CD4-positive, alpha-beta T cell treated with Interleukin-21 for 1 hour (primary cell): ENCODE results near the gene COL1A1.

Experiments used
- DNase-seq: peaks from one replicate; pipeline ENCODE4 v3.0.0-alpha.2; 2020

COL1A1 gene

GRCh38 chr17:50199803-50200456 lies 1.5 kb downstream of the COL1A1 start:
- DNase-seq = peak; percentile 80

DNA sequence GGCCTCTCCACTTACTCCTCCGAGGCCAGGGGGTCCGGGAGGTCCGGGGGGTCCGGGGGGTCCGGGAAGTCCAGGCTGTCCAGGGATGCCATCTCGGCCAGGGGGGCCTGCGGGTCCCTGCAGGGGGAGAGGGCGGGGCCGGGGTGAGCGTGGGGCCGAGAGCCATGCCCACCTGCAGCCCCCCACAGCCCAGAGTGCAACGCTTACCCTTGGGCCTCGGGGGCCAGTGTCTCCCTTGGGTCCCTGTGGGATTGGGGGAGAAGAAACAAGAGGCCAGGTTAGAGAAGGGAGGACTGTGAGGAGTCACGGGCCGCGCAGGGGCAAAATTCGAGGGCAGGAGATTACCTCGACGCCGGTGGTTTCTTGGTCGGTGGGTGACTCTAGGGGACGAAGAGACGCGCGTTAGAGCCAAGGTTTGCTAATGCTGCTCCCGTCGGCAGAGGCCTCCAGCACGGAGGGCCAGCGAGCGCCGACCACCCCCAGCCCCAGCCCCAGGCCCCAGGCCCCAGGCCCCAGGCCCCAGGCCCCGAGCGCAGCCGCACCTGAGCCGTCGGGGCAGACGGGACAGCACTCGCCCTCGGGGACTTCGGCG lies 2.1 kb downstream of the COL1A1 start:
- no peak for DNase-seq

DNA sequence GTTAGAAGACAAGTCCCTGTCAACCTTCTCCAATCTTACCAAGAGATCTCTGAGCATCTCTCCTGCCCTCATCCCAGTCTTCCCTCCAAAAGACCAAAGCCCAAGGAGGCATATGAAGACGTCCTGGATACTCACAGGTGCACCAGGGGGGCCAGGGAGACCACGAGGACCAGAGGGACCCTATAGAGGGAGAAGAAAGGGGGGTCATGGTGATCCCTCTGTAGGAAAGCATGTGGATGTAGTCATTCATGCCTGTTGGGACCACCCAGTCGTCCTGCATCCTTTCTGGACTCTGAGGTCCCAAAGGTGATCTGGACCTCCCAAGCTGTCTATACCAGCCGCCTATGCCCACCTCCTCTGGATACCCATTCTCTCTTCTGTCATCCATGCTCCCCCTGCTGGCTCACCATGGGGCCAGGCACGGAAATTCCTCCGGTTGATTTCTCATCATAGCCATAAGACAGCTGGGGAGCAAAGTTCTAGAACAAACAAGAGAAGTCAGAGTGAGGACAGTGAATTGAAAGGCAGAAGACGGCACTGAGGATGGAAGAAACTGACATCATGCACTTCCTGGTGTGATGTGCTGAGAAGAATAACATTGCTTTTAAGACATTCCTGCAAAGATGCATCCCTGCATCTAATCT lies 3.3 kb downstream of the COL1A1 start:
- DNase-seq = peak; percentile 62

DNA sequence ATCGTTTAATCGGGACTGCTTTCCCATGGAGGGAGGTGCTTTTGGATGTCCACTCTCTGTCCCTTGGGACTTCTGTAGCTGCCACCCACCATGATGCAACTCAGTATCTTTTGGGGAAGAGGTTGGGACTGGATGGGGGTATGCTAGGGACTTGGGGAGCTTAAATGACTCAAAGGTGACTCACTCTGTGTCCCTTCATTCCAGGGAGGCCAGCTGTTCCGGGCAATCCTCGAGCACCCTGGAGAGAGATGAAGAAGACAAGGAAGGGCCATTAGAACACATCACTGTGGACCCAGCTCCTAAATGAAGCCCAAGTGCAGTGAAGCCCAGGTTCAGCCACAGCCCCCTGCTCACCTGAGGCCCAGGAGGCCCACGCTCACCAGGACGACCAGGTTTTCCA lies 4.6 kb downstream of the COL1A1 start:
- no peak for DNase-seq

DNA sequence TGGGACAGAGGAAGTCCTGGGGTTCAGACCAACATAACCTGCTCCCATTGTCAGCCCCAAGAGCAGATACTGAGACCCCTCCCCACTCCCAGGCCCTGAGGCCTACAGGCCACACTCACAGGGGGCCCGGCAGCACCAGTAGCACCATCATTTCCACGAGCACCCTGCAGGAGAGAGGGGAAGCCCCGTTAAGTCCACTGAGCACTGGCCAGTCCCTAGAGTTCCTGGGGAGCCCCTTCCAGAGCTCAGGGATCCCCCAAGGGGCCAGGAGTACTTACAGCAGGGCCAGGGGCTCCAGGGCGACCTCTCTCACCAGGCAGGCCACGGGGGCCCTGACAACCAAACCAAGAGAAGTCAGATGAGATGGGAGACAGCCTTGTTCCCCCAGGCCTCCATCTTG lies 5.4 kb downstream of the COL1A1 start:
- DNase-seq = no peak

- no peak for DNase-seq
These were observed 6.2 kb downstream of the COL1A1 start for GRCh38 chr17:50194934-50195865.

DNA sequence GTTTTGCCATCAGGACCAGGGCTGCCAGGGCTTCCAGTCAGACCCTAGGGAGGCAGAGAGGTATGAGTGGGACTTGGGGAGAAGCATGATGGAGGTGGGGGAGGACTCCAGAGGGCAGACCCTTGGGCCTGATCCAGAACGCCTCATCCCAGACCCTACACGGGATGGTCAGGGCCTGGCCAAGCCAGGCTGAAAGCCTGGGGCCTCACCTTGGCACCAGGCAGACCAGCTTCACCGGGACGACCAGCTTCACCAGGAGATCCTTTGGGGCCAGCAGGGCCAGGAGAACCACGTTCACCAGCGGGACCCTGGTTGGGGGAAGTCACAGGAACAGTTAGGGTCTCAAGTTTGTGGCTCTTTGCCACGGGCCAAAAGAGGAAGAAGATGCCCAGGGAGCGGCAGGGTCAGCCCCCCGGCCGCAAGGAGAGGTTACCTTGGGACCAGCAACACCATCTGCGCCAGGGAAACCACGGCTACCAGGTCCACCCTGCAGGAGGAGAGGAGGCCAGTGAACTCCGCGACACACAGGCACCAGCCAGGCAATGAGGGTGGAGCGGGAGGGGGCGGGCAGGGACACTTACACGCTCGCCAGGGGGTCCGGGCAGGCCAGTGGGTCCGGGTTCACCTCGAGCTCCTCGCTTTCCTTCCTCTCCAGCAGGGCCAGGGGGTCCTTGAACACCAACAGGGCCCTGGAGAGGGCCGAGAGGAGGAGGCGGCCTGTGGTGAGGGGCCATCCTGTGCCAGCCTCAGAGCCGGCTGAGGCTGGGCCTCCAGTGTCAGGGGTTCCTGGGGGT lies 7.1 kb downstream of the COL1A1 start:
- DNase-seq = no peak

DNA sequence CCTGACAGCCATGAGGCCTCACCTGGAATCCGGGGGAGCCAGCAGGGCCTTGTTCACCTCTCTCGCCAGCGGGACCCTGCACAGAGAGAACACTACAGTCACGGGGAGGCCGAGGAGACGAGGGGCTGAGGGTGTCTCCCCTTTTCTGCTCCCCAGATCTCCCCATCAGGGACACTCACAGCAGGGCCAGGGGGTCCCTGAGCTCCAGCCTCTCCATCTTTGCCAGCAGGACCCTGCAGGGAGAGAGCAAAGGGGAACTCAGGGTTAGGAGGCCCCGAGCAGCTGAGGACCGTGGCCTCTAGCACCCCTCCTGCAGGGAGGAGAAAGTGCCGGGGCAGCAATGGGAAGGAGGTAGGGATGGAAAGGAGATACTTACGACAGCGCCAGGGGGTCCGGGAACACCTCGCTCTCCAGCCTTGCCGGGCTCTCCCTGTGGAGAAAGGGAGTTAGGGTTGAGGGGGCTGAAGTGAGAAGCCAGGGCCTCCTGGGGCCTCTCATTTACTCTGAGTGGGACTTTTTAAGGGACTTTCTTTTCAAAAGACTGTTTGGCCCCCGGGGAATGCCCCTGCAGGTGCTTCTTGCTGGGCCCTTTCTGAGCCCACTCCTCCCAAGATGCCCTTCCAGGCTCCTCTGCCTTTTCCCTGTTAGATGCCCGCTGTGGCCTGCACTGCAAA lies 8.7 kb downstream of the COL1A1 start:
- no peak for DNase-seq

DNA sequence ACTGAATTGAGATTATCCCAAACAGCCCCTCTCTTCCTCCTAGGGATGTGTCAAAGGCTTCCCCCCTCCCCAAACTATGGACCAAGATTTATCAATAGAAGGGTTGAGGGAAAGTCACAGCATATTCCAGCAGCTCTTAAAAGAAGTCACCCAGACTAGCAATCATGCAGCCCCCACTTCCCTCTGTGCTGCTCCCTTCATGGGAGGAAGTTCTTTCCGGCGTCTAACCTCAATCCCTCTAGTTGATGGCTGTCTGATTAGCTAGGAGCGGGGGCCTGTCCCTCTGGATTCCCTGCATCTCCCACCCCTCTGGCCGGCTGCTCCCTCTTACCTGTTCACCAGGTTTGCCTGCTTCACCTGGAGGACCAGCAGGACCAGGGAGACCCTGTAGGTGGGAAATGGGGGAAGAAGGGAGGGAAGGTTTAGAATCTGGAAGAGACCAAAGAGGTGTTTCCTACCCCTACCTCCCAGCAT lies 9.2 kb downstream of the COL1A1 start:
- DNase-seq = no peak

- DNase-seq = no peak
These were observed 9.9 kb downstream of the COL1A1 start for GRCh38 chr17:50191359-50192143.

- no peak for DNase-seq
These were observed 10.7 kb downstream of the COL1A1 start for GRCh38 chr17:50190603-50191358.

GRCh38 chr17:50190293-50190602 lies 11.2 kb downstream of the COL1A1 start:
- DNase-seq = no peak

DNA sequence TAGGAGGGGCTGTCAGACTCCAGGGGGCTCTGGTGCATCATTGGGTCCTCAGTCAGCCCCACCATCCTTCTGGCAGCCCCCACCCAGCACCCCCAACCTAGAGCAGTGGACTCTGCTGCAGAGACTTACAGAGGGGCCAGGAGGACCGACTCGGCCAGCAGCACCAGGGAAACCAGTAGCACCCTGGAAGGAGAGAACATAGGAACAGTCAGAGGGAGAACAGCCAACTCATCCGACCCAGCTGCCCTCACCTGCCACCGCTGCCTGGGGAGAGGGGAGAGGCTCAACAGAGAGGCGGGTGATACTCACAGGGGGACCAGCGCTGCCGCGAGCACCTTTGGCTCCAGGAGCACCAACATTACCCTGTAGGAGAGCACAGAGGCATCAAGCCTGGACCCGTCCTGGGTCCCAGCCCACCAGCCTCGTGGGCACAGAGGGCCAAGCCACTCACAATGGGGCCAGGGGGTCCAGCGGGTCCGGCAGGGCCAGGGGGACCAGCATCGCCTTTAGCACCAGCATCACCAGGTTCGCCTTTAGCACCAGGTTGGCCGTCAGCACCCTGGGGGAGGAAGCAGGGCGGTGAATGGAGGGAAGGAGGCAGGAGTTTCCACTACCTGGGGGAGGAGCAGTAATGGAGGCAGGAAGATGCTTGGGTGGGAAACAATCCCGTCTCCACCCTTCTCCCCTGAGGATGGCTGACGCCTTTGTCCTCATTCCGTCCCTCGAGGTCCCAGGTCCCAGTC lies 11.7 kb downstream of the COL1A1 start:
- DNase-seq = no peak

GRCh38 chr17:50188921-50189549 lies 12.4 kb downstream of the COL1A1 start:
- DNase-seq = no peak

DNA sequence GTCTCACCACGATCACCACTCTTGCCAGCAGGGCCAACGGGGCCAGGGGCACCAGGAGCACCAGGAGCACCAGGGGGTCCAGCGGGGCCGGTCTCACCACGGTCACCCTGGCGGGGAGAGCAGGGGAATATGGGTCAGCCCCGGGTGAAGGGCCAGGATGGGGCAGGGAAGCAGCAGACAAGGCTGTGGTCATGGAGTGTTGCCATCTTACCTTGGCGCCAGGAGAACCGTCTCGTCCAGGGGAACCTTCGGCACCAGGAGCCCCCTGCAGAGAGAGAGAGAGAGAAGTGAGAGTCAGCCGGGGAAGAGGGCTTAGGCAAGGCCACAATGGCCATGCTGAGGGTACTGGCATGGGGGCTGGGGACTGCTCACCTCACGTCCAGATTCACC lies 12.9 kb downstream of the COL1A1 start:
- no peak for DNase-seq

- DNase-seq = no peak
These were observed 13.5 kb downstream of the COL1A1 start for GRCh38 chr17:50187751-50188530.

- DNase-seq = no peak
These were observed 14.1 kb downstream of the COL1A1 start for GRCh38 chr17:50187394-50187725.

- no peak for DNase-seq
These were observed 14.6 kb downstream of the COL1A1 start for GRCh38 chr17:50186661-50187393.
